IPS-15b (cell line): Measurements from ENCODE around the gene PRPF19.

Source experiments
- H3K27me3 ChIP-seq: one replicate; pipeline ENCODE4 v1.6.1; 2013; ENCODE audit warnings: low read length; ENCODE audit not compliant: control insufficient read depth, insufficient read depth
- H3K36me3 ChIP-seq: one replicate; pipeline ENCODE4 v1.6.1; 2013; ENCODE audit warnings: low read length; ENCODE audit not compliant: control insufficient read depth, insufficient read depth
- H3K4me1 ChIP-seq: one replicate; pipeline ENCODE4 v1.6.1; 2013; ENCODE audit warnings: mild to moderate bottlenecking, low read length; ENCODE audit not compliant: control insufficient read depth, insufficient read depth
- H3K4me3 ChIP-seq: one replicate; pipeline ENCODE4 v1.5.1; 2013; ENCODE audit warnings: low read depth, low read length
- H3K9ac ChIP-seq: one replicate; pipeline ENCODE4 v1.6.1; 2013; ENCODE audit warnings: low read depth, mild to moderate bottlenecking, low read length
- H3K9me3 ChIP-seq: one replicate; pipeline ENCODE4 v1.6.1; 2013; ENCODE audit warnings: mild to moderate bottlenecking, low read length; ENCODE audit not compliant: control insufficient read depth, insufficient read depth

Gene PRPF19

DNA sequence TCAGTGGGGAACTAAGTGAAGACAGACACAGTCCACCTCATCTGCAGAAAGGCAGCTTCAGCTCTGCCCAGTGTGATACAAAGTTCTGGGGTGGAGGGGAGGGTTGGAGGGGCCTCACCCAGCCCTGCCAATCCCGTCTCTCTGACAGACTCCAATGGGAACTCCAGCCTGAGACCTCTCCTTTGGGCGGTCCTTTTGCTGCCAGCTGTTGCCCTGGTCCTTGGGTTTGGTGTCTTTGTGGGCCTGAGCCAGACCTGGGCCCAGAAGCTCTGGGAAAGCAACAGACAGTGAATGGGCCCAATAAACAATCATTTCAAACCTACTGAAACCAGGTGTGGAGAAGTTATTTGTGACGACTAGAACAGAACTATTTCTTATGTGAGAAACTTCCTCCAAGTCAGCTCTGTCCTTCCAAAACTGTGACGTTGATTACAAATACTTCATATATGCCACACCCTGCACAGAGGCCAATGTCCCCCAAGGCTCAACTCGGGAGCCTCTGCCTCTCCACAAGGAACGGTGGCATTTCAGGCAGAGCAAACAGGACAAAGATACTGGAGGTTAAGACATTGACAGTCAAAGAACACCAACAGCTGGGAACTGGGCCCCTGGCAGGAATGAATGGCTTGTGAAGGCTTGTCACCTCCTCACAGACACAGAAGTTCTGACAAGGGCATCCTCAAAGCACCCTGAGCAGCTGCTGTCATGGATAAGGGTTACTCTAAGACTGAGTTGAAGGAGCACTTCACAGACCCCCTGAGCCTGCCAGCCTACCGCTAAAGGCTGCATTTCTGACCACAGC lies 30.8 kb downstream of the PRPF19 start:
- H3K36me3 ChIP-seq, result peaks cover 3% of the 10 kb centered on the region
- H3K9me3 ChIP-seq, result no peaks in the 10 kb centered on the region
- H3K27me3 ChIP-seq, result no peaks in the 10 kb centered on the region
- H3K4me1 ChIP-seq, result peaks cover 2% of the 10 kb centered on the region
- H3K4me3 ChIP-seq, result no peak overlapping the region
- no peak overlapping the region for H3K9ac ChIP-seq

GRCh38 chr11:60874421-60875365 lies 31.7 kb downstream of the PRPF19 start:
- no peaks in the 10 kb centered on the region for H3K27me3 ChIP-seq
- H3K4me1 ChIP-seq, result peaks cover 2% of the 10 kb centered on the region

DNA sequence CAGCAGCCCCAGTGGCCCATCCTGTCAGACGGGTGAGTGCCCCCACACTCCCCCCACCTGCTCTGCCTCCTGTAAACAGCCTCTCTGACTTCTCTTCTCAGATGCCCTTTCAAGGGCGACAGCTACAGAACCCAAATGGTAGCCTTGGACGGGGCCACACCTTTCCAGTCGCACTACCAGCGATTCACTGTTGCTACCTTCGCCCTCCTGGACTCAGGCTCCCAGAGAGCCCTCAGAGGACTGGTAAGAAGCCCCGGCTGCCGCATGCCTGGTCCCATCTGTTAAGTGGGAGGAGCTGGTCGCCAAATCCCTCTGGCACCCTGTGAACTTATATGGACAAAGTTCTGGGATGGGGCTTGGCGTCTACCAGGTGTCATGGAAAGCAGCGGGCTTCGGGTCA lies 32.9 kb downstream of the PRPF19 start:
- Histone ChIP-seq H3K4me1 (peaks cover 2% of the 10 kb centered on the region), H3K4me3 (no peak overlapping the region), H3K9me3 (no peaks in the 10 kb centered on the region), H3K9ac (no peak overlapping the region), H3K27me3 (no peaks in the 10 kb centered on the region), H3K36me3 (peaks cover 3% of the 10 kb centered on the region)

More at GRCh38 chr11:60874421-60875365, 31.7 kb downstream of the PRPF19 start:
- Histone ChIP-seq H3K4me3 (no peak overlapping the region), H3K9me3 (no peaks in the 10 kb centered on the region), H3K36me3 (peaks cover 3% of the 10 kb centered on the region), H3K9ac (no peak overlapping the region)

GRCh38 chr11:60872961-60873524 lies 33.3 kb downstream of the PRPF19 start:
- Histone ChIP-seq H3K36me3 (peaks cover 3% of the 10 kb centered on the region), H3K9me3 (no peaks in the 10 kb centered on the region), H3K4me1 (peaks cover 2% of the 10 kb centered on the region), H3K27me3 (no peaks in the 10 kb centered on the region), H3K4me3 (no peak overlapping the region), H3K9ac (no peak overlapping the region)

GRCh38 chr11:60872124-60872960 lies 34.0 kb downstream of the PRPF19 start:
- Histone ChIP-seq H3K4me3 (no peak overlapping the region), H3K9ac (no peak overlapping the region), H3K27me3 (no peaks in the 10 kb centered on the region), H3K9me3 (no peaks in the 10 kb centered on the region), H3K36me3 (peaks cover 3% of the 10 kb centered on the region), H3K4me1 (peaks cover 2% of the 10 kb centered on the region)

GRCh38 chr11:60871378-60872061 lies 34.9 kb downstream of the PRPF19 start:
- Histone ChIP-seq H3K9ac (no peak overlapping the region), H3K27me3 (no peaks in the 10 kb centered on the region), H3K9me3 (no peaks in the 10 kb centered on the region), H3K36me3 (peaks cover 3% of the 10 kb centered on the region), H3K4me3 (no peak overlapping the region), H3K4me1 (peaks cover 2% of the 10 kb centered on the region)

DNA sequence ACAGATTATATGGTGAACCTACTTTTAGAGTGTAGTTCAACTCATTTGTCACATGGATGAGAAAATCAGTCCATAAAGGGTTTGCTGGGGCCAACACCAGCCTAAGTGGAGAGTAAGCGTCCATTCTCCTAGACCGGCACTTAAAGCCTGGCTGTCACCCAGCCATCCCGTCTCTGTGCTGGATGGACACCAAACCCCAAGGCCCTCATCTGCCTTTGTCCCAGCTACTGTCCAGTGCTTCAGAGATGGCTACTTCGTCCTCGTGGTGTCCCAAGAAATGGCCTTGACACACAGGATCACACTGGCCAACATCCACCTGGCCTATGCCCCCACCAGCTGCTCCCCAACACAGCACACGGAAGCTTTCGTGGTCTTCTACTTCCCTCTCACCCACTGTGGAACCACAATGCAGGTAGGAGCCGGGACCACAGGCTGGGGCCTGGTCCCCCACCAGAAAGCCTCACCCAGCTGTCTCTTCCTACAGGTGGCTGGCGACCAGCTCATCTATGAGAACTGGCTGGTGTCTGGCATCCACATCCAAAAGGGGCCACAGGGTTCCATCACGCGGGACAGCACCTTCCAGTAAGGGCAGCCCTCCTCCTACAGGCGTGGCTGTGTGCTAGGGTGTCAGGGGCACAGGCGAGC lies 35.5 kb downstream of the PRPF19 start:
- Histone ChIP-seq H3K9ac (no peak overlapping the region), H3K36me3 (peaks cover 3% of the 10 kb centered on the region), H3K4me1 (peaks cover 2% of the 10 kb centered on the region)

GRCh38 chr11:60870276-60870675 lies 36.1 kb downstream of the PRPF19 start:
- peaks cover 3% of the 10 kb centered on the region for H3K36me3 ChIP-seq
- H3K4me1 ChIP-seq, result peaks cover 2% of the 10 kb centered on the region

More for the DNA sequence above, 35.5 kb downstream of the PRPF19 start:
- no peaks in the 10 kb centered on the region for H3K9me3 ChIP-seq
- H3K4me3 ChIP-seq, result no peak overlapping the region
- no peaks in the 10 kb centered on the region for H3K27me3 ChIP-seq

DNA sequence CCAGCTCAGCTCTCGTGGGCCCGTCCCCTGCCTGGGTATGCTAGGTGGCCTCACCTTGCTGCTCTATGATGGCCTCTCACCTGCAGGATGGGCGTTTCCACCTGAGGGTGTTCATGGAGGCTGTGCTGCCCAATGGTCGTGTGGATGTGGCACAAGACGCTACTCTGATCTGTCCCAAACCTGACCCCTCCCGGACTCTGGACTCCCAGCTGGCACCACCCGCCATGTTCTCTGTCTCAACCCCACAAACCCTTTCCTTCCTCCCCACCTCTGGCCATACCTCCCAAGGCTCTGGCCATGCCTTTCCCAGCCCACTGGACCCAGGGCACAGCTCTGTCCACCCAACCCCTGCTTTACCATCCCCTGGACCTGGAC lies 36.9 kb downstream of the PRPF19 start:
- Histone ChIP-seq H3K36me3 (peaks cover 1% of the 10 kb centered on the region), H3K4me3 (no peak overlapping the region), H3K4me1 (peaks cover 2% of the 10 kb centered on the region), H3K9me3 (no peaks in the 10 kb centered on the region), H3K9ac (no peak overlapping the region), H3K27me3 (no peaks in the 10 kb centered on the region)

More at GRCh38 chr11:60870276-60870675, 36.1 kb downstream of the PRPF19 start:
- Histone ChIP-seq H3K4me3 (no peak overlapping the region), H3K9ac (no peak overlapping the region), H3K9me3 (no peaks in the 10 kb centered on the region), H3K27me3 (no peaks in the 10 kb centered on the region)

- Histone ChIP-seq H3K36me3 (no peaks in the 10 kb centered on the region), H3K9me3 (no peaks in the 10 kb centered on the region), H3K27me3 (no peaks in the 10 kb centered on the region), H3K9ac (no peak overlapping the region), H3K4me1 (peaks cover 2% of the 10 kb centered on the region), H3K4me3 (no peak overlapping the region)
Measured at GRCh38 chr11:60868682-60869450, 37.5 kb downstream of the PRPF19 start.
